H1 (cell line): ENCODE results near the gene PRMT3. TPM values are rescaled to one million over a fixed set of nuclear protein-coding genes. Genes with fewer than 3 reads are reported as not detected.

Experiments
- CTCF ChIA-PET: fragments of 300-600 bp; sonication (Branson Sonifier 250); formaldehyde crosslinking; loops from one replicate; lab custom pipeline; 2021; ENCODE audit not compliant: partially characterized antibody; lab: Charles Lee
- POLR2A ChIA-PET: fragments of 300-600 bp; sonication (Branson Sonifier 250); formaldehyde crosslinking; loops from one replicate; lab custom pipeline; 2021; ENCODE audit warnings: inconsistent platforms; ENCODE audit not compliant: partially characterized antibody; lab: Charles Lee
- DNase-seq, 2 experiments: peaks; one replicate each; pipeline versions ENCODE4 v3.0.0 to v3.0.0-alpha.2; 2010 to 2022; ENCODE audit warnings: low spot score in 2 of 2, low read depth in 1 of 2, mixed read lengths in 1 of 2
- FAIRE-seq: peaks from 2 replicates; lab custom pipeline; 2011; peaks lifted over from hg19 to GRCh38; lab: Jason Lieb, UNC
- H2AFZ ChIP-seq: 2 replicates; pipeline ENCODE4 v1.8.1; 2012; ENCODE audit warnings: low read length, inconsistent platforms
- H2AK5ac ChIP-seq: 2 replicates; pipeline ENCODE4 v1.6.1; 2013; ENCODE audit warnings: low read depth, low read length
- H2BK120ac ChIP-seq: replicated peaks from 2 replicates; pipeline ENCODE3; 2013; ENCODE audit warnings: low read depth, low read length, inconsistent platforms
- H2BK12ac ChIP-seq: 2 replicates; pipeline ENCODE4 v1.6.1; 2013; ENCODE audit warnings: low read depth, low read length
- H2BK15ac ChIP-seq: 2 replicates; pipeline ENCODE4 v1.6.1; 2013; ENCODE audit warnings: low read length
- H2BK20ac ChIP-seq: 2 replicates; pipeline ENCODE4 v1.6.1; 2013; ENCODE audit warnings: low read length
- H2BK5ac ChIP-seq: 2 replicates; pipeline ENCODE4 v1.6.1; 2013; ENCODE audit warnings: low read depth, low read length
- H3K14ac ChIP-seq: 2 replicates; pipeline ENCODE4 v1.6.1; 2013; ENCODE audit warnings: inconsistent platforms; ENCODE audit not compliant: insufficient read length
- H3K18ac ChIP-seq: 2 replicates; pipeline ENCODE4 v1.6.1; 2013; ENCODE audit warnings: low read length; ENCODE audit errors: extremely low read depth
- H3K23ac ChIP-seq: 2 replicates; pipeline ENCODE4 v1.6.1; 2013; ENCODE audit warnings: inconsistent platforms; ENCODE audit not compliant: insufficient read length
- H3K23me2 ChIP-seq: 2 replicates; pipeline ENCODE4 v1.6.1; 2013; ENCODE audit warnings: low read depth, low read length
- H3K27ac ChIP-seq: 2 replicates; pipeline ENCODE4 v1.6.1; 2011; ENCODE audit warnings: low read depth, low read length, inconsistent platforms
- H3K27me3 ChIP-seq, 4 experiments: replicated peaks in 1 of 4; 1 replicate in 1 of 4; 2 replicates in 3 of 4; pipeline versions ENCODE4 v1.6.1 to v1.8.1; 2011 to 2013; ENCODE audit warnings: low read length in 3 of 4, mild to moderate bottlenecking in 3 of 4, inconsistent platforms in 2 of 4, mixed read lengths in 2 of 4, moderate library complexity in 1 of 4; ENCODE audit not compliant: control insufficient read depth in 3 of 4, insufficient read depth in 3 of 4; ENCODE audit errors: extremely low read depth in 1 of 4
- H3K36me3 ChIP-seq, 4 experiments: 2 replicates each; pipeline versions ENCODE4 v1.6.1 to v1.8.1; 2011 to 2013; ENCODE audit warnings: mild to moderate bottlenecking in 4 of 4, low read length in 3 of 4, moderate library complexity in 2 of 4, control low read depth in 1 of 4, inconsistent platforms in 1 of 4; ENCODE audit not compliant: insufficient read depth in 4 of 4, control insufficient read depth in 2 of 4
- H3K4ac ChIP-seq: replicated peaks from 2 replicates; pipeline ENCODE3; 2013; ENCODE audit warnings: low read length, low read depth, mixed read lengths, inconsistent platforms; ENCODE audit not compliant: insufficient read length
- H3K4me1 ChIP-seq, 4 experiments: replicated peaks in 1 of 4; 1 replicate in 1 of 4; 2 replicates in 3 of 4; pipeline versions ENCODE4 v1.6.1 to v1.8.1; 2011 to 2013; ENCODE audit warnings: low read length in 3 of 4, inconsistent platforms in 2 of 4, mixed read lengths in 1 of 4; ENCODE audit not compliant: insufficient read depth in 4 of 4, control insufficient read depth in 3 of 4
- H3K4me2 ChIP-seq, 2 experiments: 2 replicates each; pipeline versions ENCODE4 v1.6.1 to v1.8.1; 2011 to 2013; ENCODE audit warnings: low read depth in 2 of 2, low read length in 2 of 2, control low read depth in 1 of 2, inconsistent platforms in 1 of 2, mild to moderate bottlenecking in 1 of 2; ENCODE audit not compliant: insufficient read depth in 1 of 2
- H3K4me3 ChIP-seq, 4 experiments: fragments of 200-600, 300-600 bp in 1 of 4; sonication (generic), shearing (Covaris generic), sonication (Bioruptor Twin) in 1 of 4; 2 replicates each; pipeline versions ENCODE4 v1.5.1 to v1.8.1; 2011 to 2016; ENCODE audit warnings: low read length in 4 of 4, low read depth in 3 of 4, control low read depth in 2 of 4, inconsistent platforms in 2 of 4, mild to moderate bottlenecking in 2 of 4, mixed read lengths in 1 of 4, moderate library complexity in 1 of 4; ENCODE audit not compliant: insufficient read depth in 2 of 4; ENCODE audit errors: extremely low read depth in 1 of 4
- H3K56ac ChIP-seq: replicated peaks from 2 replicates; pipeline ENCODE3; 2013; ENCODE audit warnings: low read depth, mild to moderate bottlenecking, mixed read lengths, low read length, inconsistent platforms; ENCODE audit not compliant: insufficient read length
- H3K79me1 ChIP-seq: 2 replicates; pipeline ENCODE4 v1.6.1; 2013; ENCODE audit warnings: low read depth, low read length, control low read depth
- H3K79me2 ChIP-seq, 2 experiments: 2 replicates each; pipeline versions ENCODE4 v1.6.1 to v1.8.1; 2012 to 2013; ENCODE audit warnings: low read length in 2 of 2, mild to moderate bottlenecking in 2 of 2, inconsistent platforms in 1 of 2; ENCODE audit not compliant: insufficient read depth in 2 of 2, control insufficient read depth in 1 of 2
- H3K9ac ChIP-seq, 4 experiments: replicated peaks in 1 of 4; 1 replicate in 1 of 4; 2 replicates in 3 of 4; pipeline versions ENCODE4 v1.6.1 to v1.8.1; 2011 to 2013; ENCODE audit warnings: low read depth in 3 of 4, low read length in 3 of 4, control low read depth in 2 of 4, mild to moderate bottlenecking in 2 of 4, moderate library complexity in 2 of 4, inconsistent platforms in 1 of 4; ENCODE audit errors: extremely low read depth in 1 of 4
- H3K9me3 ChIP-seq, 2 experiments: 2 replicates each; pipeline versions ENCODE4 v1.6.1 to v1.8.1; 2012 to 2013; ENCODE audit warnings: mild to moderate bottlenecking in 2 of 2, moderate library complexity in 2 of 2, control low read depth in 1 of 2, inconsistent platforms in 1 of 2, low read depth in 1 of 2, low read length in 1 of 2, mixed read lengths in 1 of 2; ENCODE audit not compliant: insufficient read depth in 2 of 2
- H4K20me1 ChIP-seq, 2 experiments: replicated peaks in 1 of 2; 2 replicates each; pipeline versions ENCODE3 to v1.8.1; 2011 to 2013; ENCODE audit warnings: inconsistent platforms in 2 of 2, low read length in 2 of 2, mild to moderate bottlenecking in 1 of 2; ENCODE audit not compliant: insufficient read depth in 2 of 2, control insufficient read depth in 1 of 2
- H4K5ac ChIP-seq: 2 replicates; pipeline ENCODE4 v1.6.1; 2013; ENCODE audit warnings: low read length, low read depth, mixed read lengths, inconsistent platforms; ENCODE audit not compliant: insufficient read length
- H4K8ac ChIP-seq: 2 replicates; pipeline ENCODE4 v1.8.0; 2013; ENCODE audit warnings: mild to moderate bottlenecking, moderate library complexity, low read length, inconsistent platforms; ENCODE audit not compliant: insufficient read depth; ENCODE audit errors: extremely low read depth
- H4K91ac ChIP-seq: replicated peaks from 2 replicates; pipeline ENCODE3; 2013; ENCODE audit warnings: low read length, mixed read lengths, inconsistent platforms; ENCODE audit not compliant: insufficient read length
- BRCA1 ChIP-seq: IDR thresholded peaks from 2 replicates; pipeline ENCODE4 v1.6.1; 2012; ENCODE audit warnings: low read depth, low read length, improper control_type of control experiment
- CHD2 ChIP-seq: IDR thresholded peaks from 2 replicates; pipeline ENCODE4 v1.6.1; 2012; ENCODE audit warnings: low read length, improper control_type of control experiment
- CTBP2 ChIP-seq: IDR thresholded peaks from 2 replicates; pipeline ENCODE4 v1.7.0; 2011; ENCODE audit warnings: borderline replicate concordance, mild to moderate bottlenecking, moderate library complexity, mixed read lengths, low read length; ENCODE audit not compliant: insufficient read depth, insufficient read length
- CTCF ChIP-seq, 3 experiments: IDR thresholded peaks; 1 replicate in 2 of 3; 2 replicates in 1 of 3; pipeline versions ENCODE4 v1.5.1 to v1.6.1; 2011; ENCODE audit warnings: low read length in 3 of 3, mild to moderate bottlenecking in 3 of 3, inconsistent platforms in 2 of 3, low read depth in 1 of 3, moderate library complexity in 1 of 3; ENCODE audit not compliant: insufficient read depth in 1 of 3; ENCODE audit errors: control extremely low read depth in 1 of 3
- HDAC2 ChIP-seq, 2 experiments: fragments of 300-600 bp in 1 of 2; sonication (generic) in 1 of 2; IDR thresholded peaks; 2 replicates each; pipeline ENCODE4 v1.6.1; 2011 to 2012; ENCODE audit warnings: low read depth in 2 of 2, low read length in 2 of 2, mild to moderate bottlenecking in 2 of 2, moderate library complexity in 2 of 2, borderline replicate concordance in 1 of 2, inconsistent platforms in 1 of 2
- MAX ChIP-seq: IDR thresholded peaks from 2 replicates; pipeline ENCODE4 v1.6.1; 2012; ENCODE audit warnings: inconsistent platforms
- NANOG ChIP-seq: IDR thresholded peaks from 2 replicates; pipeline ENCODE4 v1.6.1; 2011; ENCODE audit warnings: low read length, low read depth, mild to moderate bottlenecking, inconsistent platforms; ENCODE audit not compliant: insufficient read depth, poor library complexity, severe bottlenecking
- POLR2A ChIP-seq, 2 experiments: IDR thresholded peaks; 1 replicate in 1 of 2; 2 replicates in 1 of 2; pipeline ENCODE4 v1.6.1; 2011; ENCODE audit warnings: low read depth in 2 of 2, low read length in 2 of 2, mild to moderate bottlenecking in 2 of 2; ENCODE audit errors: control extremely low read depth in 1 of 2
- RXRA ChIP-seq: IDR thresholded peaks from 2 replicates; pipeline ENCODE4 v1.6.1; 2011; ENCODE audit warnings: low read depth, mild to moderate bottlenecking, low read length, moderate library complexity; ENCODE audit not compliant: insufficient read depth
- SP1 ChIP-seq: IDR thresholded peaks from 2 replicates; pipeline ENCODE4 v1.6.1; 2011; ENCODE audit warnings: low read depth, low read length
- TAF7 ChIP-seq: optimal IDR thresholded peaks from 2 replicates; pipeline ENCODE3; 2011; ENCODE audit warnings: low read depth, mild to moderate bottlenecking, inconsistent platforms, low read length, moderate library complexity, borderline replicate concordance
- polyA plus RNA-seq, 7 experiments: library from polyadenylated mRNA; depleted of rRNA in 3 of 7; stranded (reverse) in 5 of 7; unstranded in 2 of 7; fragments of >200 nt in 5 of 7; fragments of 200-250 nt in 2 of 7; gene quantifications; 1 replicate in 5 of 7; 2 replicates in 1 of 7; 4 replicates in 1 of 7; pipeline versions ENCODE4 v1.2.1 to v1.2.3, GENCODE V29; 2011 to 2013; ENCODE audit warnings: missing spikeins in 2 of 7, mixed read lengths in 2 of 7
- total RNA-seq: library from RNA; stranded (reverse); fragmentation: NEBNext Ultra II Directional; extraction: Animal tissue kit (Norgen Biotek cat#: 25700); gene quantifications from 2 replicates; pipeline ENCODE4 v1.2.1, GENCODE V29; 2021

Gene PRMT3
- total and polyA plus RNA-seq, 2 of the 8 experiments (the other 6 are each of a cell fraction or from before 2014, with no cell fraction given) = 11.2 to 26.5 TPM

- Histone ChIP-seq H3K18ac (no peak overlapping the region), H2BK20ac (no peak overlapping the region), H3K4me3 (no peak overlapping the region), H3K9ac (no peak overlapping the region), H3K4me2 (no peak overlapping the region), H2AFZ (no peak overlapping the region), H3K4ac (no peak overlapping the region), H3K56ac (no peak overlapping the region), H3K79me1 (no peaks in the 10 kb centered on the region), H4K5ac (no peak overlapping the region), H3K79me2 (no peaks in the 10 kb centered on the region), H4K91ac (no peak overlapping the region), H3K27me3 (no peaks in the 10 kb centered on the region), H2BK5ac (no peak overlapping the region), H3K14ac (no peak overlapping the region), H2BK15ac (no peak overlapping the region), H4K8ac (no peak overlapping the region), H2BK12ac (no peak overlapping the region), H3K4me1 (no peaks in the 10 kb centered on the region), H4K20me1 (no peaks in the 10 kb centered on the region), H2BK120ac (no peak overlapping the region), H3K27ac (no peak overlapping the region), H3K23me2 (no peaks in the 10 kb centered on the region; the same call in 1 of the 2 replicates), H3K36me3 (peaks cover 0 to 11% (median 0%) of the 10 kb centered on the region in 4 experiments; a peak in 1 of 8 replicates), H3K9me3 (no peaks in the 10 kb centered on the region), H2AK5ac (no peak overlapping the region), H3K23ac (no peak overlapping the region)
- POLR2A ChIA-PET = no interaction called here
- FAIRE-seq (no peak), DNase-seq (no peak)
- CTCF ChIA-PET = interaction anchor here (1.5 kb wide), 1 partner anchor 18 kb away, joined by 6 read pairs; no protein-coding TSS in a partner anchor
- TF ChIP-seq POLR2A (IDR thresholded peaks at IDR 0.05; ENCODE audit: control extremely low read depth in 1 of 2, low read depth in 2 of 2, low read length in 2 of 2) (no peak), CTCF (IDR thresholded peaks at IDR 0.05; ENCODE audit: control extremely low read depth in 1 of 3, insufficient read depth in 1 of 3, low read depth in 1 of 3, low read length in 3 of 3) (no peak), SP1 (no peak), NANOG (no peak), TAF7 (no peak), CTBP2 (no peak), MAX (no peak), RXRA (no peak), CHD2 (no peak), BRCA1 (no peak), HDAC2 (IDR thresholded peaks at IDR 0.05; ENCODE audit: borderline replicate concordance in 1 of 2, low read depth in 2 of 2, low read length in 2 of 2) (no peak)
Measured at GRCh38 chr11:20415432-20415831, 27.9 kb downstream of the PRMT3 start.
